ENCODE data around the gene TULP4. TPM values are rescaled to one million over a fixed set of nuclear protein-coding genes. Genes with fewer than 3 reads are reported as not detected.

Gene TULP4
- total and polyA plus RNA-seq, 2 donors (not counting 1 experiment from before 2014, with no cell fraction given) = 12.0 to 90.0 TPM

DNA sequence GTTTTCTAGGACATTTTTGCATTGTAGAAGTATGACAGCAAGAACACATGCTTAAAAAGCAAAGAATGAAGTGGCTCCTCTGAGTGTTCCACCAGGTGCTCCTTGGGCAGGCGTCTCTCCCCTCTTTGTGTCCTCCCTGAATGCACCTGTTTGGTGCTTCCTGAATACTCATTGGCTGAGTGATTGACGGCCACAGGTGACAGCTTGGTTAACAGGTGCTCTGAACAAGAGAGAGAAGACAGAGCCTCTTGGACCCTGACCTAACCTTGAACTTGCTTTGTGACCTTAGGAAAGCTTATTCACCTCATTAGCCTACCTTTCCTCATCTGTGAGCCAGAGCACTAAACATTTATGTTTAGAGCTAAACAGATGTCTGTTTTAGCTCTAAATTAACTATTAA is 93.7 kb downstream of the TULP4 start:
- WGBS (ENCODE audit: insufficient coverage) = 82% methylated on average over 2 of the region's 2 CpGs
- H3K36me3 ChIP-seq (replicated peaks in 1 of 2; ENCODE audit: control extremely low read depth in 1 of 2, control insufficient read depth in 1 of 2, extremely low read depth in 1 of 2, insufficient read depth in 2 of 2, low read length in 1 of 2) = no peaks in the 10 kb centered on the region
- Mint-ChIP-seq H3K4me3 (no peak overlapping the region), H3K9me3 (ENCODE audit: insufficient read depth) (no peaks in the 10 kb centered on the region), H3K4me1 (peaks cover 18% of the 10 kb centered on the region), H3K27me3 (no peaks in the 10 kb centered on the region), H3K27ac (no peak overlapping the region)
- H3K79me2 ChIP-seq (ENCODE audit: control insufficient read depth, insufficient read depth, low read length) = no peaks in the 10 kb centered on the region
- ChIA-PET CTCF (interaction anchor here (0.9 kb wide), 1 partner anchor 51 kb away, joined by 3 read pairs; no protein-coding TSS in a partner anchor), POLR2A (no interaction called here)
- TF ChIP-seq, protein P1, sequence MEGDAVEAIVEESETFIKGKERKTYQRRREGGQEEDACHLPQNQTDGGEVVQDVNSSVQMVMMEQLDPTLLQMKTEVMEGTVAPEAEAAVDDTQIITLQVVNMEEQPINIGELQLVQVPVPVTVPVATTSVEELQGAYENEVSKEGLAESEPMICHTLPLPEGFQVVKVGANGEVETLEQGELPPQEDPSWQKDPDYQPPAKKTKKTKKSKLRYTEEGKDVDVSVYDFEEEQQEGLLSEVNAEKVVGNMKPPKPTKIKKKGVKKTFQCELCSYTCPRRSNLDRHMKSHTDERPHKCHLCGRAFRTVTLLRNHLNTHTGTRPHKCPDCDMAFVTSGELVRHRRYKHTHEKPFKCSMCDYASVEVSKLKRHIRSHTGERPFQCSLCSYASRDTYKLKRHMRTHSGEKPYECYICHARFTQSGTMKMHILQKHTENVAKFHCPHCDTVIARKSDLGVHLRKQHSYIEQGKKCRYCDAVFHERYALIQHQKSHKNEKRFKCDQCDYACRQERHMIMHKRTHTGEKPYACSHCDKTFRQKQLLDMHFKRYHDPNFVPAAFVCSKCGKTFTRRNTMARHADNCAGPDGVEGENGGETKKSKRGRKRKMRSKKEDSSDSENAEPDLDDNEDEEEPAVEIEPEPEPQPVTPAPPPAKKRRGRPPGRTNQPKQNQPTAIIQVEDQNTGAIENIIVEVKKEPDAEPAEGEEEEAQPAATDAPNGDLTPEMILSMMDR (IDR thresholded peaks at IDR 0.05) = no peak
- TF ChIP-seq EZH2 (IDR thresholded peaks at IDR 0.05; ENCODE audit: borderline replicate concordance, insufficient read depth, low read depth, low read length, poor library complexity, severe bottlenecking) = no peak
- intact Hi-C loops (cut with micrococcal nuclease) = no loop called here
- DNase-seq (no peak), ATAC-seq (ENCODE audit: low read depth) (no peak)
- H3K4me1 ChIP-seq (ENCODE audit: control insufficient read depth in 2 of 2, insufficient read depth in 2 of 2, low read length in 2 of 2) = peaks cover 5 to 8% of the 10 kb centered on the region in 2 donors
- no peak overlapping the region for H2AFZ ChIP-seq (ENCODE audit: insufficient read depth, low read depth, low read length, poor library complexity, severe bottlenecking)
- H3K27ac ChIP-seq (ENCODE audit: low read length in 2 of 2) = no peak overlapping the region
- H4K20me1 ChIP-seq (ENCODE audit: control insufficient read depth, insufficient read depth, low read length, poor library complexity, severe bottlenecking) = peaks cover 27% of the 10 kb centered on the region
- no peak overlapping the region for H3K4me2 ChIP-seq (replicated peaks; ENCODE audit: low read depth, low read length, poor library complexity, severe bottlenecking)
- H3K27me3 ChIP-seq (replicated peaks in 1 of 4; ENCODE audit: control extremely low read depth in 1 of 4, control insufficient read depth in 3 of 4, insufficient read depth in 4 of 4, low read length in 3 of 4) = no peaks in the 10 kb centered on the region
- no peak overlapping the region for H3K4me3 ChIP-seq (ENCODE audit: control extremely low read depth in 1 of 5, extremely low read depth in 1 of 5, insufficient read depth in 1 of 5, low read depth in 2 of 5, low read length in 4 of 5)
- no peaks in the 10 kb centered on the region for H3K9me3 ChIP-seq (ENCODE audit: control extremely low read depth in 1 of 3, control insufficient read depth in 2 of 3, insufficient read depth in 1 of 3, low read length in 2 of 3)
- no peak overlapping the region for H3K9ac ChIP-seq (ENCODE audit: low read length)

DNA sequence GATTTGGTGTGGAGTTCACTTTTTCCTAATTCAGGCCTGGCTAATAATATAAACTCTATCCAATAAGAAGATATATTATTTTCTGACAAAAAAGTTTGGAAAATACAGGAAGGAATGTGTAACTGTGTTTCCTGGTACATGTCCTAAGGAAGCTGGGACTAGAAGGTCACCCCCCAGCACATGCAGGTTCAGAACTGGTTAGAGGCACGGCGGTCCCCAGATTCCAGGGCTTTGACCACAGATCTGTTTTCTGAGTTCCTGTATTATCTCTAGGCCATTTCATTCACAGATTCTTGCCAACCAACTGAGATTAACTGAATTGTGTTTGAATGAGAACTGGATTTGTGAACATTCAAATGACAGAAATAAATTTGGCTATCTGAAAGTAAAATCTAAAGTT is 94.5 kb downstream of the TULP4 start:
- Mint-ChIP-seq H3K4me3 (no peak overlapping the region), H3K27me3 (no peaks in the 10 kb centered on the region), H3K9me3 (ENCODE audit: insufficient read depth) (no peaks in the 10 kb centered on the region), H3K27ac (no peak overlapping the region), H3K4me1 (peaks cover 18% of the 10 kb centered on the region)
- DNase-seq (no peak), ATAC-seq (ENCODE audit: low read depth) (no peak)
- H3K36me3 ChIP-seq (replicated peaks in 1 of 2; ENCODE audit: control extremely low read depth in 1 of 2, control insufficient read depth in 1 of 2, extremely low read depth in 1 of 2, insufficient read depth in 2 of 2, low read length in 1 of 2) = no peaks in the 10 kb centered on the region
- no peak overlapping the region for H3K4me3 ChIP-seq (ENCODE audit: control extremely low read depth in 1 of 5, extremely low read depth in 1 of 5, insufficient read depth in 1 of 5, low read depth in 2 of 5, low read length in 4 of 5)
- H3K9me3 ChIP-seq (ENCODE audit: control extremely low read depth in 1 of 3, control insufficient read depth in 2 of 3, insufficient read depth in 1 of 3, low read length in 2 of 3) = no peaks in the 10 kb centered on the region
- intact Hi-C loops (cut with micrococcal nuclease) = no loop called here
- no peaks in the 10 kb centered on the region for H3K79me2 ChIP-seq (ENCODE audit: control insufficient read depth, insufficient read depth, low read length)
- H3K27ac ChIP-seq (ENCODE audit: low read length in 2 of 2) = no peak overlapping the region
- H2AFZ ChIP-seq (ENCODE audit: insufficient read depth, low read depth, low read length, poor library complexity, severe bottlenecking) = no peak overlapping the region
- peaks cover 5 to 8% of the 10 kb centered on the region in 2 donors for H3K4me1 ChIP-seq (ENCODE audit: control insufficient read depth in 2 of 2, insufficient read depth in 2 of 2, low read length in 2 of 2)
- POLR2A ChIA-PET = no interaction called here
- TF ChIP-seq, protein P1 (IDR thresholded peaks at IDR 0.05) = no peak
- no peak for TF ChIP-seq EZH2 (IDR thresholded peaks at IDR 0.05; ENCODE audit: borderline replicate concordance, insufficient read depth, low read depth, low read length, poor library complexity, severe bottlenecking)
- no peaks in the 10 kb centered on the region for H3K27me3 ChIP-seq (replicated peaks in 1 of 4; ENCODE audit: control extremely low read depth in 1 of 4, control insufficient read depth in 3 of 4, insufficient read depth in 4 of 4, low read length in 3 of 4)
- no peak overlapping the region for H3K9ac ChIP-seq (ENCODE audit: low read length)
- 80% methylated on average over 2 of the region's 2 CpGs for WGBS (ENCODE audit: insufficient coverage)
- peaks cover 21% of the 10 kb centered on the region for H4K20me1 ChIP-seq (ENCODE audit: control insufficient read depth, insufficient read depth, low read length, poor library complexity, severe bottlenecking)
- CTCF ChIA-PET = interaction anchor here (0.9 kb wide), 1 partner anchor 52 kb away, joined by 3 read pairs; no protein-coding TSS in a partner anchor
- H3K4me2 ChIP-seq (replicated peaks; ENCODE audit: low read depth, low read length, poor library complexity, severe bottlenecking) = no peak overlapping the region
